Fibroblast of skin of left biceps (primary cell): ENCODE measurements around the gene NODAL.
"Not testable (repeated sequence)": the region's sequence is repeated elsewhere in the genome, so short reads cannot be mapped to it uniquely, and the experiment has no call there.

Experiments
- DNase-seq, 2 experiments: peaks; one replicate each; pipeline ENCODE4 v3.0.0-alpha.2; 2013; ENCODE audit warnings: low read depth in 2 of 2

The NODAL gene

GRCh38 chr10:70441161-70441894 lies at the start of gene NODAL:
Gene NODAL, minus strand, starts transcription at chr10:70441681. Its CDS starts 14 bp downstream, at chr10:70441667.
- DNase-seq, result no peak

GRCh38 chr10:70490142-70490541 lies 48.7 kb upstream of the NODAL start:
- DNase-seq, result no peak

- DNase-seq, result no peak
Measured at GRCh38 chr10:70487824-70488223, 46.3 kb upstream of the NODAL start.

GRCh38 chr10:70483872-70484271 lies 42.4 kb upstream of the NODAL start:
- DNase-seq, result not testable (repeated sequence)

GRCh38 chr10:70482982-70483760 lies 41.7 kb upstream of the NODAL start:
- DNase-seq, result no peak

GRCh38 chr10:70481831-70482530 lies 40.5 kb upstream of the NODAL start:
- no peak for DNase-seq

GRCh38 chr10:70481105-70481504 lies 39.6 kb upstream of the NODAL start:
- DNase-seq, result no peak

- no peak for DNase-seq
Measured at GRCh38 chr10:70480239-70480861, 38.9 kb upstream of the NODAL start.

GRCh38 chr10:70479626-70480238 lies 38.3 kb upstream of the NODAL start:
- no peak for DNase-seq

GRCh38 chr10:70479165-70479581 lies 37.7 kb upstream of the NODAL start:
- no peak for DNase-seq

- DNase-seq, result no peak
Measured at GRCh38 chr10:70478191-70479164, 37.0 kb upstream of the NODAL start, which contains the start of gene PALD1. Gene PALD1, plus strand, starts transcription at chr10:70478767. Its CDS starts 47,185 bp downstream, at chr10:70525952.

GRCh38 chr10:70477661-70478162 lies 36.2 kb upstream of the NODAL start:
- DNase-seq, result no peak

- DNase-seq, result no peak
Measured at GRCh38 chr10:70476249-70477035, 35.0 kb upstream of the NODAL start.

GRCh38 chr10:70475661-70476060 lies 34.2 kb upstream of the NODAL start:
- DNase-seq, result no peak

- DNase-seq, result no peak
Measured at GRCh38 chr10:70474780-70475179, 33.3 kb upstream of the NODAL start.

GRCh38 chr10:70472799-70473454 lies 31.4 kb upstream of the NODAL start:
- DNase-seq, result no peak

- DNase-seq, result no peak
Measured at GRCh38 chr10:70466951-70467350, 25.5 kb upstream of the NODAL start.

GRCh38 chr10:70465832-70466231 lies 24.4 kb upstream of the NODAL start:
- no peak for DNase-seq

- no peak for DNase-seq
Measured at GRCh38 chr10:70465278-70465677, 23.8 kb upstream of the NODAL start.
